ENCODE results near the gene CTTN. TPM values are rescaled to one million over a fixed set of nuclear protein-coding genes. Genes with fewer than 3 reads are reported as not detected.

Gene CTTN
- total and polyA plus RNA-seq, 8 donors: 162 to 242 (median 198) TPM

- Histone ChIP-seq H3K36me3 (no peaks in the 10 kb centered on the region), H3K27me3 (peaks cover 0 to 31% of the 10 kb centered on the region in 2 donors), H3K27ac (no peak overlapping the region), H3K4me1 (no peaks in the 10 kb centered on the region), H3K4me3 (no peak overlapping the region), H3K9me3 (no peaks in the 10 kb centered on the region)
- intact Hi-C loops (cut with DNase I): loop anchor here in 1 of 2 donors (5.0 kb wide), 1 partner anchor 291 kb away; no protein-coding TSS in a partner anchor
- ATAC-seq (no peak), DNase-seq (no peak)
- TF ChIP-seq CTCF (IDR thresholded peaks at IDR 0.05): no peak
Observed at GRCh38 chr11:70466596-70466995, 68.3 kb downstream of the CTTN start.

- peak; percentile 85 for ATAC-seq
- intact Hi-C loops (cut with DNase I): loop anchor here in 1 of 2 donors (5.0 kb wide), 1 partner anchor 290 kb away; no protein-coding TSS in a partner anchor
- TF ChIP-seq CTCF (IDR thresholded peaks at IDR 0.05): peak; percentile 71 to 82
Observed at GRCh38 chr11:70467201-70468085, 69.1 kb downstream of the CTTN start.

GRCh38 chr11:70468256-70469195 is 70.2 kb downstream of the CTTN start:
- no peak for TF ChIP-seq CTCF (IDR thresholded peaks at IDR 0.05)
- Histone ChIP-seq H3K27ac (no peak overlapping the region), H3K9me3 (no peaks in the 10 kb centered on the region), H3K4me1 (no peaks in the 10 kb centered on the region), H3K36me3 (no peaks in the 10 kb centered on the region), H3K4me3 (no peak overlapping the region), H3K27me3 (peaks cover 0 to 14% of the 10 kb centered on the region in 2 donors)
- ATAC-seq (no peak), DNase-seq (no peak)
- intact Hi-C loops (cut with DNase I): loop anchor here in 1 of 2 donors (5.0 kb wide), 1 partner anchor 289 kb away; no protein-coding TSS in a partner anchor

More at GRCh38 chr11:70467201-70468085, 69.1 kb downstream of the CTTN start:
- Histone ChIP-seq H3K36me3 (no peaks in the 10 kb centered on the region), H3K27me3 (peaks cover 0 to 23% of the 10 kb centered on the region in 2 donors), H3K4me1 (no peaks in the 10 kb centered on the region), H3K27ac (no peak overlapping the region), H3K9me3 (no peaks in the 10 kb centered on the region), H3K4me3 (no peak overlapping the region)
- peak in 3 of 4 donors; percentile 35 to 80 (median 52) for DNase-seq

GRCh38 chr11:70470127-70470526 is 71.8 kb downstream of the CTTN start:
- H3K27ac ChIP-seq: no peak overlapping the region
- intact Hi-C loops (cut with DNase I): no loop called here
- ATAC-seq (no peak), DNase-seq (no peak)
- H3K4me3 ChIP-seq: no peak overlapping the region
- H3K27me3 ChIP-seq: peaks cover 0 to 4% of the 10 kb centered on the region in 2 donors
- no peaks in the 10 kb centered on the region for H3K9me3 ChIP-seq
- no peaks in the 10 kb centered on the region for H3K36me3 ChIP-seq
- no peak for TF ChIP-seq CTCF (IDR thresholded peaks at IDR 0.05)
- H3K4me1 ChIP-seq: no peaks in the 10 kb centered on the region
